GM19397 (cell line): ENCODE measurements around the gene USP53.
A peak's percentile ranks its signal among the peaks of the same experiment; 100 is the strongest.
"Not testable (repeated sequence)": the region's sequence is repeated elsewhere in the genome, so short reads cannot be mapped to it uniquely, and the experiment has no call there.

Experiments
- ATAC-seq: cut with Tn5 transposase; IDR thresholded peaks from one replicate; pipeline ENCODE4 v1.9.1; 2021; ENCODE audit warnings: mild to moderate bottlenecking, moderate library complexity; ENCODE audit not compliant: unreplicated experiment

USP53 gene

DNA sequence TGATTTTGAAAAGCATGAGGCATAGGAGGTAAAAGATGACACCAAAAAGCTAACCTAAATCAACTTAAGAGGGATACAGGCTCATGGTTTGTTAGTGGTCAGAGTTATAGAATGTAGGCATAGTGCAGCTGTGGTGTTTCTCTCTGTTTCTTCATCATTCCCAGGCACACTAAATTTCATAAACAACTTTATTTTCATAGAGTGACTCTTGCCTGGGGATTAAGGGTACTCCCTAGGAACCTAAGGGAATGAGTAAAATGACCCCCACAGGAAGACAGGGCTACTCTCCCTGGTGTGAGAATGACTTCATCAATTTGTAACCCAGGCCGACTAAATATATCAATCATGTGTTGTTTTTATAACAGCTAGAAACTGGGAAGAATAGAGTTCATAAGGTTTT, 98.3 kb downstream of the USP53 start:
- no peak for ATAC-seq

DNA sequence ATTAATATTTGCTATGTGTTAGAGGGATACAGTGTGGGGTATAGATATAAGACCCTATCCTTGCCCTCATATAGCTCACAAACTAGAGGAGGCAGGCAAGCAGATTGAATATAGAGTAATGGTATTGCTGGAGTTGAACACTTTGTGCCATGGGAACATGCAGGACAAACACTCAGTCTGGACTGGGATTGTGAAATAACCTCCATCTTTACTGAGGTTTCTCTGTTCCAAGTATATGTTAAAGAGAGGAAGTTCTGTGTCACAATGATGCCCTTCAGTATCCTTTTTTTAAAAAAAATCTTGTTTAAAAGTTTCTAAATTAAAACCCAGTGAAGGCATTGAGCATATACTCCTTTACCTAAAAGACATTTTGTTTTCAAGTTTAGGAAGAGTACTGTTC, 100.7 kb downstream of the USP53 start:
- ATAC-seq, result no peak

DNA sequence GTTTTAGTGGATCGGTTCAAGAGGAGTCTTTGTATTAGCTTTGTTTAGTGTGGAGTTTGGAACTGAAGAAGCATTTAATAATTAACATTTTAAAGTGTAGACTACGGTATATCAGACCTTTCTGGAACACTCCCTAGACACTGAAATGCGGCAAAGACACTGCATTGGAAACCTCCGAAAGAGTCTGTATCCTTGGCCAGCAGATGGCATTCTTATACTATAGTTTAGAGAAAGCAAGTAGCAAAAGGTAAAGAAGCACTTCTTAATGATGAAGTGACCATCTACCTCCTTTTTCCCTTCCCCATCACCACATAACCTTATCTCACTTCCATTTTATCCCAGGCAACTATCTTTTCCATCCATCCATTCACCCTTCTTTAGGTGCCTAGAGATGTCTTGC, 101.8 kb downstream of the USP53 start:
- ATAC-seq, result peak; percentile 61

DNA sequence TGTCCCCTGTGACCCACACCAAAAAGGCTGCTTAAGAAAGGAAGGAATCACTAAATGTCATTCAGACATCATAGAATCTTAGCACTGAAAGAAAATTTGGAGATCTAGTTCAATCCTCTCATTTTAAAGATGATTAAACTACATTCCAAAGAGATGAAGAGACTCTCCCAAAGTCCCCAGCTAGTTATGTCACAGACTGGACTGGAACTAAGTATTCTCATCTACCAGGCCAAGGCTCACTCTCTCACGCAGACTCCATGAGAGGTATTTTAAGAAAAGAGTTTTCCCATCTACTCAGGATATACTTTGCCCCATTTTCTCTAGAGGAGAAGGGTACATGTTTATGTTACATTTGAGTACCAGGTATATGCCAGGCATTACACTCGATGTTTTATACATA, 102.5 kb downstream of the USP53 start:
- no peak for ATAC-seq

DNA sequence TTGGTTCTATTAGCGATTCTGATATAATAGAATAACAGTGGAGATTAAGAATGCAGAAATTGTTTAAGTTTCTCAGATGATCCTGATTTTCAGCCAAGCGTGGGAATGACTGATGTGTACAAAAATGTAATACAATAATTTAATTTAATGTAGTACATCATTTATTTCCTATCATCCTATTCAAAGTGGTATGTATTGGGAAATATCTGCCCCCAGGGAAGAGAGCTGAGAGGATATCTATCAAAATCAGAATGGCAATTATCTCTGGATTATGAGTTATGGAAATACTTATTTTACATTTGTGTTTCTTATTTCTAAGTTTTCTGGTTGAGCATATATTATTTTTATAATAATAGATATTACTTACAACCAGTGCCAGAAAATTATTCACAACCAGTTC, 105.5 kb downstream of the USP53 start:
- ATAC-seq, result no peak

DNA sequence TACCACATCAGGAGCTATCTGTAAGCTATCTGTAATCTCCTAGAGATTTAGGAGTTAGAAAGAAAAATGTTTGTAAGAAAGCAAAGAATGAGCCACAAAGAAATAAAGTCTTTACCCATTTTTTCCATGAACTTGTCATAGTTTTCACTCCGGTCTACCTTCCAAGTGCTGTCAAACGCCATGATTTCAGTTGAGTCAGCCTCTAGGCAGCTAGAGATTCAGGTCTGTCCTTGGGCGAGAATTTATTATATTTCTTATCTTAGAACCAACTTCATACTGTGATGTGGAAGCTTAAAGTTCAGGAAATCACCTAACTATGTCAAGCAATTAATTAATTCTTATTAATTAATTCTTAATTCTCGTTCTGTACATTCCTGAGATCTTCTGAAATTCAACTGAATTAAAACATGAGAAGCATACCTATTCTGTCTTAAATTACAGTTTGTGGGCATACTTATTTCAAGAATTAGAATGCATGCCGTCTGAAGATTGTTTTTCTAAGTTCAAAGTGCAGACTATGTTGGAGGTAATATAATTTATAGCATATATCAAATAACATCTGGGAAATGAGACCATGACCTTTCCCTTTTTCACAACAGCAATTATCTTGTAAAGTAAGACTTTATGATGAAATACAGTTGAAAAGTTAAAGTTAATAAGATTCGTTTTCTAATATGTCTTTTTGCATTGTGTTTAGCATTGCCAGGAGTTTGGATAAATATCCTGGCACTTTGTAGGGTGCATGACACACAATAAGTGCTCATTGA, 109.6 kb downstream of the USP53 start, which contains the start of gene FABP2:
FABP2 (minus strand) TSS at position 218 of the 767 bp plus-strand sequence; CDS start at position 182, 36 bp downstream.
- no peak for ATAC-seq

DNA sequence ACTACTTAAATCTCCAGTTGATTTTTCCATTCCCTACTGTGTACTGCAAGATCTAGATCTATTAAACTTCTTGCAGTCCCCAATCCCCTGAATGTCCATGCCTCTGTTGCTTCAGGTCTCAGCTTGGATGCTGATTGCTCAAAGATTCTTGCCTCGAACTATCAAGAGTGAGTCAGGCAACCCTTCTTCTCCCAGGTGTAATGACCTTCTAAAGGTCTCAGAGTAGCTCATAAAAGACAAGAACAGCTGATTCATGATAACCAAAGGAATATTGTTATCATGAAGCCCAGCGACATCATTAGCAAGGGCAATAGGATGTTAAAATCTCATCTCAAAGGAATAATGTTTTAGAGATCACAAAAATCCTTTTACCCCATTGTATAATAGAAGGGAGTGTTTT, 116.2 kb downstream of the USP53 start:
- ATAC-seq, result no peak

DNA sequence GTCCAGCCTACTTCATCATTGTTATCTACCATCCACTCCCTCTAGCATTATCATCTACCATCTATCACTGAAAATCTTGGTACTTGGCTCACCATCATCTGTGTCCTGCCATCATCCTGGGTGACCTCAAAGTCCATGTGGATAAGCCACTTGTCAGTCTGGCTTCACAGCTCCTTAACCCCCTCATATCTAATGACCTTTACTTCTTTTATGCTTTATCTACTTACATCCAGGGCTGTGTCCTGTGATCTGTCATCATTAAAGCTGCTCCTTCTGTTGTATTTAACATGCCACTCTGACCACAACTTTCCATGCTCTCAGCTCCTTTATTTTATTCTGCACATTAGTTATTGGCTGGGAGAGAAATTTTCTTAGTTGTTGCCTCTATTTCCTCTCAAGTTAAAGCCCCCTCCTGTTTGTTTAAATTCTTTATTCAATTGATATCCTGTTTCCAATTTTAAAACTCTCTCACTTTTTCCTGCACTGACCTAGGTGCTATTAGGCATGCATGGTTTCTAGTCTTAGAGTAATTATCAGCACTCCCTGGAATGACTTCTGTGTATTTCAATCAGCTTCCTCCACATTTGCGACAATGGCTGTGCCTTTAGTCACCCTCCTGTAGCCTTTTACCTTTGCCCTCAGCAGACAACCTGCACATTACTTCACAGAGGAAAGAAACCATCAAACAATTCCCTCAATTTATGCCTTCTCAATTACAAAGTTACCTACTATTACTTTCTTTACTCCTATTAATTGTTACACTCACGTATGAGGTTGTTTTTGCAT, 117.5 kb downstream of the USP53 start:
- ATAC-seq, result no peak

DNA sequence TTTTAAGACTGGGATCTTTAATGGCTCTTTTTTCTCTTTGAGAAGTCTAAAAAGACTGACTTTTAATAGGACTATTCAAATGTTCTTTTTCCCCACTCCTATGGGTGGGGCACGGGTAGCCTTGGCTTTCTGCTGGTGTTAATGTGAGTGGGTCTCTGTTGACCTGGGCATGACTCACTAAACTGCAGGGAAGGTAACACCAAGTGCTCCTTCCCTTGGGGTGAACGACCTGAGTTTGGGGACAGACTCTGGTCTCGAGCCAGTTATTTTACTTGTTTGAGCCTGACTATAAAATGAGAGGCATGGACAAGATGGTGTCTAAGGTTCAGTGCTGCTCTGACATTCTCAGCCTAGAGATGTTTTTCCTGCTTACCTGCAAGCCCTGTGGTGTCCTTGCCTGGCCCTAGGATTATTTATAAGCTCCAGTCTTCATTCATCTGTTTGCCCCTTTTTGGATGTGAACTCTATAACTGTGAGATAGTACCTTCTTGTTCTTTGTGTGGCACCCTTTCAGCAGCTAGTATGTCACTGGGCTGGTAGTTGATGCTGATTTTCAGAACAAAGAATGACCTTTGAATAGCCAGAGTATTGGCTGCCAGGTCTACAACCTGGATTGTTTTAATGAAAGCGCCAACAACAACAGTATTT, 123.9 kb downstream of the USP53 start:
- not testable (repeated sequence) for ATAC-seq

DNA sequence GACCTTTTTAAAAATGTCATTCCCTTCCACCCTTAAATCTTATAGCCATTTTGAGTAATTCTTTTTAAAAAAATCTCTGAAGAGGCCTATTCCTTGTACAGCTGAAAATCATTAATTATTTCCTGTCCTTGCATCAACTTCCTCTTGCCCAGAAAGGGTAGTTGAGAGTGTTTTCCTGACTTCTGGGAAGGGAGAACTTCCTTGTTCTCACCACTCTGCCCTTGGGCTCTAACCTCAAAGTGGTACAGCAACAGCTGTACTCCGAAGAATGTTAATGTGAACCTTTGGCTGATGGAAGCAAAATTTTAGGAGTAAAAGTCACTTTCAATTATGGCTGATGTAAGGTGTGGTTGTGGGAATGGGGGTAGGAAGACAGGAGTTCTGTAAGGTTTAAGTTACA, 124.5 kb downstream of the USP53 start:
- no peak for ATAC-seq

DNA sequence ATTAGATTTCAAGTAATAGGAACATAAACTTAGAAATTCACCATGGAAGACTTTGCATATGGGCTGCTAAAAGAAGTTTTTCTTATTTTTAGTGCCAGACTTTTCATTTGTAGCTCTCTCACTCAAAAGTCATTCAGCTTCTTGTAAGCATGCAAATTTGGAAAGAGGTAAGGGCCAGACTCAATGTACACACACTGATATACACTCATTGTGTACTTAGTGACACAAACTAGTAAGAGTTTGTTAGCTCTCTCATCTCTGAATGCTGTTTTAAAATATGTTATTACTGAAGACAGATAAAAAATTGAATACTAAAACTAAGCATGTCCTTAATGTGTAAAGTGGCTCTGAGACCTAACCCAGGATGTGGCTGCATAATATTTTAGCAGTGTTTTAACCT, 127.4 kb downstream of the USP53 start:
- ATAC-seq, result not testable (repeated sequence)

DNA sequence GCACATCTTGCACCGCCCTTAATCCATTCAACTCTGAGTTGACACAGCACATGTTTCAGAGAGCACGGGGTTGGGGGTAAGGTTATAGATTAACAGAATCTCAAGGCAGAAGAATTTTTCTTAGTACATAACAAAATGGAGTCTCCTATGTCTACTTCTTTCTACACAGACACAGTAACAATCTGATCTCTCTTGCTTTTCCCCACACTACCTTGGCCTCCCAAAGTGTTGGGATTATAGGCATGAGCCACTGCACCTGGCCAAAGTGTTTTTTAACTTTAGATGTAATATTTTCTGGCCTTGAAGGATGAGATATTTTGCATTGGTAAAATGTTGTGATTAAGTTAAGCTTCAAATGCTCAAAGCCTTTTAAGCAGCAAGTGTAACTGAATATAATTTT, 130.8 kb downstream of the USP53 start:
- not testable (repeated sequence) for ATAC-seq
